K562 (cell line): ENCODE results near the gene NFATC3. TPM values are rescaled to one million over a fixed set of nuclear protein-coding genes. Genes with fewer than 3 reads are reported as not detected.

Experiments
- ATAC-seq: fragments of 200-7000 bp; cut with Tn5 transposase; 3 replicates; pipeline ENCODE4 v1.9.1; 2020; ENCODE audit warnings: moderate library complexity
- BruUV-seq: library from RNA; stranded (reverse); fragments of 400-500 nt; replicated peaks from 2 replicates; lab custom pipeline; 2021; lab: Mats Ljungman, UMichigan
- CTCF ChIA-PET: fragments of 300-600 bp; formaldehyde crosslinking; extraction: SDS; loops from one replicate; lab custom pipeline; 2021; ENCODE audit warnings: low intra/inter-chr PET ratio; lab: Yijun Ruan, JAX
- POLR2A ChIA-PET: fragments of 300-600, 350-650 bp; sonication (Branson Sonifier 250); formaldehyde crosslinking; extraction: SDS; loops from one replicate; lab custom pipeline; 2021; ENCODE audit warnings: antibody characterized with exemption, inconsistent platforms; lab: Yijun Ruan, JAX
- DNase-seq, 4 experiments: peaks; one replicate each; pipeline versions ENCODE4 v3.0.0 to v3.0.0-alpha.2; 2011 to 2018; ENCODE audit warnings: low spot score in 3 of 4, mixed read lengths in 3 of 4; ENCODE audit errors: extremely low read depth in 1 of 4
- FAIRE-seq: peaks from 2 replicates; lab custom pipeline; 2011; peaks lifted over from hg19 to GRCh38; lab: Jason Lieb, UNC
- H2AFZ ChIP-seq: 2 replicates; pipeline ENCODE4 v1.6.0; 2011; ENCODE audit warnings: low read depth, low read length, control low read depth, inconsistent platforms
- H3K27ac ChIP-seq: fragments of 200-600 bp; 3 replicates; pipeline ENCODE4 v1.8.0; 2011; ENCODE audit warnings: low read depth, mild to moderate bottlenecking, control low read depth, inconsistent platforms, low read length, moderate library complexity, mixed read lengths; ENCODE audit errors: extremely low read depth
- H3K27me3 ChIP-seq, 2 experiments: fragments of 300-600 bp in 1 of 2; 2 replicates in 1 of 2; 3 replicates in 1 of 2; pipeline versions ENCODE4 v1.6.0 to v1.8.0; 2011; ENCODE audit warnings: inconsistent platforms in 2 of 2, low read length in 2 of 2, mild to moderate bottlenecking in 1 of 2, mixed read lengths in 1 of 2, moderate library complexity in 1 of 2; ENCODE audit not compliant: control insufficient read depth in 2 of 2, insufficient read depth in 2 of 2
- H3K36me3 ChIP-seq: fragments of 300-600 bp; 3 replicates; pipeline ENCODE4 v1.8.0; 2011; ENCODE audit warnings: mild to moderate bottlenecking, low read length, inconsistent platforms; ENCODE audit not compliant: control insufficient read depth, insufficient read depth
- H3K4me1 ChIP-seq, 2 experiments: fragments of 200-600 bp in 1 of 2; replicated peaks in 1 of 2; 2 replicates in 1 of 2; 3 replicates in 1 of 2; pipeline versions ENCODE4 v1.5.1 to v1.8.0; 2011; ENCODE audit warnings: inconsistent platforms in 2 of 2, low read length in 2 of 2, mild to moderate bottlenecking in 1 of 2, mixed read lengths in 1 of 2, moderate library complexity in 1 of 2; ENCODE audit not compliant: control insufficient read depth in 2 of 2, insufficient read depth in 2 of 2
- H3K4me2 ChIP-seq: 2 replicates; pipeline ENCODE4 v1.6.1; 2011; ENCODE audit warnings: low read length, control low read depth, inconsistent platforms, mixed read lengths; ENCODE audit not compliant: insufficient read depth
- H3K4me3 ChIP-seq: fragments of 200-600 bp; sonication (generic), shearing (Covaris generic); 2 replicates; pipeline ENCODE4 v1.5.1; 2016; ENCODE audit warnings: control low read depth, inconsistent platforms
- H3K79me2 ChIP-seq: fragments of 200-600 bp; 3 replicates; pipeline ENCODE4 v1.8.0; 2011; ENCODE audit warnings: low read length, inconsistent platforms; ENCODE audit not compliant: control insufficient read depth, insufficient read depth
- H3K9ac ChIP-seq, 2 experiments: 2 replicates each; pipeline versions ENCODE4 v1.6.0 to v1.6.1; 2011; ENCODE audit warnings: low read depth in 2 of 2, low read length in 2 of 2, control low read depth in 1 of 2, inconsistent platforms in 1 of 2, mild to moderate bottlenecking in 1 of 2, mixed read lengths in 1 of 2; ENCODE audit not compliant: insufficient read depth in 1 of 2
- H3K9me1 ChIP-seq: one replicate; pipeline ENCODE4 v1.6.0; 2011; ENCODE audit warnings: inconsistent platforms, mild to moderate bottlenecking, low read length, moderate library complexity; ENCODE audit not compliant: control insufficient read depth, insufficient read depth
- H3K9me3 ChIP-seq: replicated peaks from 2 replicates; pipeline ENCODE4 v1.5.1; 2011; ENCODE audit warnings: low read depth, low read length, inconsistent platforms; ENCODE audit not compliant: control insufficient read depth, insufficient read depth
- H4K20me1 ChIP-seq: replicated peaks from 2 replicates; pipeline ENCODE4 v1.6.1; 2011; ENCODE audit warnings: low read length, inconsistent platforms, mixed read lengths; ENCODE audit not compliant: control insufficient read depth, insufficient read depth
- HDAC2 ChIP-seq: fragments of 450-650 bp; IDR thresholded peaks from 2 replicates; pipeline ENCODE4 v1.6.1; 2016; ENCODE audit warnings: mild to moderate bottlenecking
- NR2C2 ChIP-seq, 2 experiments: fragments of 200-800 bp in 1 of 2; sonication (Bioruptor generic) in 1 of 2; sonication (generic) in 1 of 2; formaldehyde crosslinking in 1 of 2; IDR thresholded peaks; 2 replicates each; pipeline versions ENCODE4 v1.6.1 to v1.8.0; 2016 to 2022; ENCODE audit warnings: mild to moderate bottlenecking in 1 of 2, missing compliant biosample characterization in 1 of 2, missing genetic modification characterization in 1 of 2, missing genetic modification reagents in 1 of 2
- PHTF2 ChIP-seq: fragments of 250-450 bp; sonication (Bioruptor Pico); IDR thresholded peaks from 2 replicates; pipeline ENCODE4 v1.5.0; 2021; ENCODE audit warnings: mild to moderate bottlenecking
- POLR2A ChIP-seq: fragments of 450-650 bp; conservative IDR thresholded peaks from 2 replicates; pipeline ENCODE4 v1.6.1; 2016
- SMARCA5 ChIP-seq: fragments of 450-650 bp; IDR thresholded peaks from 2 replicates; pipeline ENCODE4 v1.6.1; 2016
- STAG1 ChIP-seq: sonication (generic); formaldehyde crosslinking; IDR thresholded peaks from 2 replicates; pipeline ENCODE4 v1.5.0; 2020; ENCODE audit warnings: missing genetic modification reagents, borderline replicate concordance
- ZBTB17 ChIP-seq: fragments of 450-650 bp; formaldehyde crosslinking; IDR thresholded peaks from 2 replicates; pipeline ENCODE4 v1.4.0; 2020; ENCODE audit warnings: mild to moderate bottlenecking
- in situ Hi-C: fragments of 300-500 bp; cut with MboI; formaldehyde crosslinking; loops from 4 replicates; pipeline ENCODE4 v1.15.0; 2018; ENCODE audit warnings: inconsistent platforms, mixed read lengths
- intact Hi-C: fragments of 100-400 bp; cut with micrococcal nuclease; formaldehyde crosslinking; loops from 2 replicates; pipeline ENCODE4 v1.14.2; 2022
- polyA plus RNA-seq, 8 experiments: library from polyadenylated mRNA; depleted of rRNA in 4 of 8; stranded (reverse) in 5 of 8; unstranded in 3 of 8; fragments of >200 nt; fragmentation: Nextera tagmentation in 2 of 8; fragmentation: Illumina TruSeq in 1 of 8; extraction: Ambion mirVana in 2 of 8; extraction: Trizol in 1 of 8; gene quantifications; 2 replicates each; pipeline versions ENCODE4 v1.2.1 to v1.2.3, GENCODE V29; 2011 to 2014; ENCODE audit warnings: inconsistent platforms in 1 of 8, missing spikeins in 1 of 8
- total RNA-seq, 7 experiments: library from RNA; depleted of rRNA in 6 of 7; stranded (reverse); fragments of >200 nt in 6 of 7; fragmentation: Illumina TruSeq in 2 of 7; extraction: Trizol in 2 of 7; gene quantifications; 2 replicates each; pipeline versions ENCODE4 v1.2.1 to v1.2.3, GENCODE V29; 2011 to 2021; ENCODE audit warnings: low replicate concordance in 1 of 7
- TF ChIP-seq, protein P1 (sequence below), 3 experiments: fragments of 200-800 bp in 1 of 3; fragments of 250-450 bp in 1 of 3; fragments of 450-650 bp in 1 of 3; sonication (Bioruptor Pico) in 1 of 3; sonication (Bioruptor generic) in 1 of 3; formaldehyde crosslinking in 1 of 3; IDR thresholded peaks; 2 replicates each; pipeline versions ENCODE4 v1.6.1 to v1.8.0; 2016 to 2022; ENCODE audit warnings: mild to moderate bottlenecking in 2 of 3, missing genetic modification characterization in 2 of 3, missing compliant biosample characterization in 1 of 3, moderate library complexity in 1 of 3
- TF ChIP-seq, protein P2 (sequence below): fragments of 200-800 bp; sonication (Bioruptor generic); IDR thresholded peaks from 2 replicates; pipeline ENCODE4 v1.6.1; 2016; ENCODE audit warnings: missing genetic modification characterization, missing compliant biosample characterization
- TF ChIP-seq, protein P3 (sequence below): sonication (generic); IDR thresholded peaks from 2 replicates; pipeline ENCODE4 v1.6.1; 2016
- TF ChIP-seq, protein P4 (sequence below): IDR thresholded peaks from 2 replicates; pipeline ENCODE4 v1.6.1; 2012; ENCODE audit warnings: low read depth, low read length, improper control_type of control experiment, borderline replicate concordance

Gene NFATC3
- total and polyA plus RNA-seq, 9 of the 15 experiments (the other 6 are each of a cell fraction or from before 2014, with no cell fraction given) = 15.7 to 98.4 (median 59.4) TPM

DNA sequence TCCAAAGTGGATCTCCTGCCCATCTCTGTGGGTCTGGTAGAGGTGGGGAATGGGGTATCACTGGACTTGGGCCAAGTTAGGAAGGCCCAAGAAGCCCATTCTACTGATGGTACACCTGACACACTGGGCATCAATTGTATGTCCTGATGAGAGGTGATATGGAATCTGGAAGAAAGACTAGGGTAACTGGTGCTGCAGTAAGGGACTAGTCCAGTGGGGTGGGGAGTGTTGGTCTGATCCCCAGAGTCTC lies 5.9 kb upstream of the NFATC3 start:
- Histone ChIP-seq H3K9me3 (no peaks in the 10 kb centered on the region), H3K79me2 (peaks cover 4% of the 10 kb centered on the region; the same call in 1 of the 3 replicates), H3K4me2 (peak overlapping the region; percentile 77), H3K9me1 (peaks cover 2% of the 10 kb centered on the region), H3K4me3 (no peak overlapping the region), H2AFZ (peak overlapping the region; percentile 80), H3K36me3 (peaks cover 46% of the 10 kb centered on the region), H3K27ac (peak overlapping the region; percentile 98), H3K9ac (peak overlapping the region; percentile 75 to 90), H3K4me1 (peaks cover 53 to 63% of the 10 kb centered on the region in 2 experiments), H4K20me1 (no peaks in the 10 kb centered on the region), H3K27me3 (no peaks in the 10 kb centered on the region)
- DNase-seq = no peak
- CTCF ChIA-PET = no interaction called here
- POLR2A ChIA-PET = interaction anchor here (0.8 to 2.3 kb wide), 4 partner anchors 8 to 56 kb away, joined by 3 to 11 read pairs (median 7); partner anchors contain the start of genes DDX28 and DUS2
- no TSS peak for BruUV-seq
- in situ Hi-C loops = loop anchor here (10.0 kb wide), 1 partner anchor 146 kb away; no protein-coding TSS in a partner anchor
- no peak for ATAC-seq
- FAIRE-seq = no peak
- intact Hi-C loops = no loop called here
- TF ChIP-seq HDAC2 = no peak
- no peak for TF ChIP-seq NR2C2 (CRISPR knock-in tag; IDR thresholded peaks at IDR 0.05)
- TF ChIP-seq NR2C2 (tag; IDR thresholded peaks at IDR 0.05) = no peak
- TF ChIP-seq, protein P1, sequence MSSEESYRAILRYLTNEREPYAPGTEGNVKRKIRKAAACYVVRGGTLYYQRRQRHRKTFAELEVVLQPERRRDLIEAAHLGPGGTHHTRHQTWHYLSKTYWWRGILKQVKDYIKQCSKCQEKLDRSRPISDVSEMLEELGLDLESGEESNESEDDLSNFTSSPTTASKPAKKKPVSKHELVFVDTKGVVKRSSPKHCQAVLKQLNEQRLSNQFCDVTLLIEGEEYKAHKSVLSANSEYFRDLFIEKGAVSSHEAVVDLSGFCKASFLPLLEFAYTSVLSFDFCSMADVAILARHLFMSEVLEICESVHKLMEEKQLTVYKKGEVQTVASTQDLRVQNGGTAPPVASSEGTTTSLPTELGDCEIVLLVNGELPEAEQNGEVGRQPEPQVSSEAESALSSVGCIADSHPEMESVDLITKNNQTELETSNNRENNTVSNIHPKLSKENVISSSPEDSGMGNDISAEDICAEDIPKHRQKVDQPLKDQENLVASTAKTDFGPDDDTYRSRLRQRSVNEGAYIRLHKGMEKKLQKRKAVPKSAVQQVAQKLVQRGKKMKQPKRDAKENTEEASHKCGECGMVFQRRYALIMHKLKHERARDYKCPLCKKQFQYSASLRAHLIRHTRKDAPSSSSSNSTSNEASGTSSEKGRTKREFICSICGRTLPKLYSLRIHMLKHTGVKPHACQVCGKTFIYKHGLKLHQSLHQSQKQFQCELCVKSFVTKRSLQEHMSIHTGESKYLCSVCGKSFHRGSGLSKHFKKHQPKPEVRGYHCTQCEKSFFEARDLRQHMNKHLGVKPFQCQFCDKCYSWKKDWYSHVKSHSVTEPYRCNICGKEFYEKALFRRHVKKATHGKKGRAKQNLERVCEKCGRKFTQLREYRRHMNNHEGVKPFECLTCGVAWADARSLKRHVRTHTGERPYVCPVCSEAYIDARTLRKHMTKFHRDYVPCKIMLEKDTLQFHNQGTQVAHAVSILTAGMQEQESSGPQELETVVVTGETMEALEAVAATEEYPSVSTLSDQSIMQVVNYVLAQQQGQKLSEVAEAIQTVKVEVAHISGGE (CRISPR knock-in tag; IDR thresholded peaks at IDR 0.05) = no peak
- TF ChIP-seq SMARCA5 = peak; percentile 63; the same call in 1 of the 2 replicates
- no peak for TF ChIP-seq STAG1 (CRISPR knock-in tag)
- TF ChIP-seq, protein P2, sequence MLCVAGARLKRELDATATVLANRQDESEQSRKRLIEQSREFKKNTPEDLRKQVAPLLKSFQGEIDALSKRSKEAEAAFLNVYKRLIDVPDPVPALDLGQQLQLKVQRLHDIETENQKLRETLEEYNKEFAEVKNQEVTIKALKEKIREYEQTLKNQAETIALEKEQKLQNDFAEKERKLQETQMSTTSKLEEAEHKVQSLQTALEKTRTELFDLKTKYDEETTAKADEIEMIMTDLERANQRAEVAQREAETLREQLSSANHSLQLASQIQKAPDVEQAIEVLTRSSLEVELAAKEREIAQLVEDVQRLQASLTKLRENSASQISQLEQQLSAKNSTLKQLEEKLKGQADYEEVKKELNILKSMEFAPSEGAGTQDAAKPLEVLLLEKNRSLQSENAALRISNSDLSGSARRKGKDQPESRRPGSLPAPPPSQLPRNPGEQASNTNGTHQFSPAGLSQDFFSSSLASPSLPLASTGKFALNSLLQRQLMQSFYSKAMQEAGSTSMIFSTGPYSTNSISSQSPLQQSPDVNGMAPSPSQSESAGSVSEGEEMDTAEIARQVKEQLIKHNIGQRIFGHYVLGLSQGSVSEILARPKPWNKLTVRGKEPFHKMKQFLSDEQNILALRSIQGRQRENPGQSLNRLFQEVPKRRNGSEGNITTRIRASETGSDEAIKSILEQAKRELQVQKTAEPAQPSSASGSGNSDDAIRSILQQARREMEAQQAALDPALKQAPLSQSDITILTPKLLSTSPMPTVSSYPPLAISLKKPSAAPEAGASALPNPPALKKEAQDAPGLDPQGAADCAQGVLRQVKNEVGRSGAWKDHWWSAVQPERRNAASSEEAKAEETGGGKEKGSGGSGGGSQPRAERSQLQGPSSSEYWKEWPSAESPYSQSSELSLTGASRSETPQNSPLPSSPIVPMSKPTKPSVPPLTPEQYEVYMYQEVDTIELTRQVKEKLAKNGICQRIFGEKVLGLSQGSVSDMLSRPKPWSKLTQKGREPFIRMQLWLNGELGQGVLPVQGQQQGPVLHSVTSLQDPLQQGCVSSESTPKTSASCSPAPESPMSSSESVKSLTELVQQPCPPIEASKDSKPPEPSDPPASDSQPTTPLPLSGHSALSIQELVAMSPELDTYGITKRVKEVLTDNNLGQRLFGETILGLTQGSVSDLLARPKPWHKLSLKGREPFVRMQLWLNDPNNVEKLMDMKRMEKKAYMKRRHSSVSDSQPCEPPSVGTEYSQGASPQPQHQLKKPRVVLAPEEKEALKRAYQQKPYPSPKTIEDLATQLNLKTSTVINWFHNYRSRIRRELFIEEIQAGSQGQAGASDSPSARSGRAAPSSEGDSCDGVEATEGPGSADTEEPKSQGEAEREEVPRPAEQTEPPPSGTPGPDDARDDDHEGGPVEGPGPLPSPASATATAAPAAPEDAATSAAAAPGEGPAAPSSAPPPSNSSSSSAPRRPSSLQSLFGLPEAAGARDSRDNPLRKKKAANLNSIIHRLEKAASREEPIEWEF (CRISPR knock-in tag) = no peak
- 0 out of 2 replicates have a peak, but pooled peaks have one; percentile 22 for TF ChIP-seq ZBTB17 (CRISPR knock-in tag)
- TF ChIP-seq, protein P3, sequence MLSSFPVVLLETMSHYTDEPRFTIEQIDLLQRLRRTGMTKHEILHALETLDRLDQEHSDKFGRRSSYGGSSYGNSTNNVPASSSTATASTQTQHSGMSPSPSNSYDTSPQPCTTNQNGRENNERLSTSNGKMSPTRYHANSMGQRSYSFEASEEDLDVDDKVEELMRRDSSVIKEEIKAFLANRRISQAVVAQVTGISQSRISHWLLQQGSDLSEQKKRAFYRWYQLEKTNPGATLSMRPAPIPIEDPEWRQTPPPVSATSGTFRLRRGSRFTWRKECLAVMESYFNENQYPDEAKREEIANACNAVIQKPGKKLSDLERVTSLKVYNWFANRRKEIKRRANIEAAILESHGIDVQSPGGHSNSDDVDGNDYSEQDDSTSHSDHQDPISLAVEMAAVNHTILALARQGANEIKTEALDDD = 0 out of 2 replicates have a peak, but pooled peaks have one; percentile 61
- TF ChIP-seq POLR2A = no peak
- TF ChIP-seq, protein P4, sequence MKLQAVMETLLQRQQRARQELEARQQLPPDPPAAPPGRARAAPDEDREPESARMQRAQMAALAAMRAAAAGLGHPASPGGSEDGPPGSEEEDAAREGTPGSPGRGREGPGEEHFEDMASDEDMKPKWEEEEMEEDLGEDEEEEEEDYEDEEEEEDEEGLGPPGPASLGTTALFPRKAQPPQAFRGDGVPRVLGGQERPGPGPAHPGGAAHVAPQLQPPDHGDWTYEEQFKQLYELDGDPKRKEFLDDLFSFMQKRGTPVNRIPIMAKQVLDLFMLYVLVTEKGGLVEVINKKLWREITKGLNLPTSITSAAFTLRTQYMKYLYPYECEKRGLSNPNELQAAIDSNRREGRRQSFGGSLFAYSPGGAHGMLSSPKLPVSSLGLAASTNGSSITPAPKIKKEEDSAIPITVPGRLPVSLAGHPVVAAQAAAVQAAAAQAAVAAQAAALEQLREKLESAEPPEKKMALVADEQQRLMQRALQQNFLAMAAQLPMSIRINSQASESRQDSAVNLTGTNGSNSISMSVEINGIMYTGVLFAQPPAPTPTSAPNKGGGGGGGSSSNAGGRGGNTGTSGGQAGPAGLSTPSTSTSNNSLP = no peak
- 0 out of 2 replicates have a peak, but pooled peaks have one; percentile 44 for TF ChIP-seq PHTF2
